Esophagus muscularis mucosa (tissue), 4 donors: ENCODE results near the gene PRKAR2A. TPM values are rescaled to one million over a fixed set of nuclear protein-coding genes. Genes with fewer than 3 reads are reported as not detected.
"Not testable (repeated sequence)": the region's sequence is repeated elsewhere in the genome, so short reads cannot be mapped to it uniquely, and the experiment has no call there.

Source experiments
- DNase-seq: peaks from one replicate; pipeline ENCODE4 v3.0.0-alpha.2; 2017; ENCODE audit errors: extremely low spot score
- H3K27ac ChIP-seq, 4 donors: fragments of 200-600 bp; sonication (generic); replicated peaks in 1 of 4; 1 replicate in 3 of 4; 2 replicates in 1 of 4; pipeline ENCODE4 v1.5.1; 2016 to 2019; ENCODE audit warnings: mild to moderate bottlenecking in 1 of 4
- H3K27me3 ChIP-seq, 4 donors: fragments of 200-600 bp; sonication (generic); one replicate each; pipeline versions ENCODE4 v1.5.1 to v1.6.0; 2016 to 2019
- H3K36me3 ChIP-seq, 4 donors: fragments of 200-600 bp; sonication (generic); one replicate each; pipeline ENCODE4 v1.5.1; 2016 to 2019
- H3K4me1 ChIP-seq, 4 donors: fragments of 200-600 bp; sonication (generic); one replicate each; pipeline ENCODE4 v1.5.1; 2016 to 2019
- H3K4me3 ChIP-seq, 4 donors: fragments of 200-600 bp; sonication (generic); 1 replicate in 2 of 4; 2 replicates in 2 of 4; pipeline ENCODE4 v1.5.1; 2016 to 2019; ENCODE audit warnings: mild to moderate bottlenecking in 4 of 4, moderate library complexity in 1 of 4
- H3K9me3 ChIP-seq, 4 donors: fragments of 200-600 bp; sonication (generic); 1 replicate in 3 of 4; 2 replicates in 1 of 4; pipeline ENCODE4 v1.5.1; 2016 to 2019
- CTCF ChIP-seq, 3 experiments: fragments of 200-600 bp in 2 of 3; fragments of 450-650 bp in 1 of 3; sonication (generic) in 2 of 3; IDR thresholded peaks; one replicate each; pipeline ENCODE4 v1.5.1; 2017 to 2019; ENCODE audit warnings: antibody characterized with exemption in 3 of 3, mild to moderate bottlenecking in 2 of 3, moderate library complexity in 1 of 3
- EP300 ChIP-seq: sonication (generic); formaldehyde crosslinking; IDR thresholded peaks from one replicate; pipeline ENCODE4 v1.6.1; 2017; ENCODE audit warnings: antibody characterized with exemption
- POLR2A ChIP-seq: fragments of 450-650 bp; IDR thresholded peaks from one replicate; pipeline ENCODE4 v1.6.1; 2017; ENCODE audit warnings: antibody characterized with exemption, moderate library complexity, mild to moderate bottlenecking, low read depth
- POLR2AphosphoS5 ChIP-seq, 2 donors: sonication (generic); formaldehyde crosslinking; IDR thresholded peaks; one replicate each; pipeline ENCODE4 v1.6.1; 2017; ENCODE audit warnings: antibody characterized with exemption in 2 of 2
- WGBS: methylation state at CpG from one replicate; pipeline ENCODE4 v1.1.5; 2018; 5-methylcytosine and 5-hydroxymethylcytosine counted together
- intact Hi-C: fragments of 100-400 bp; cut with DNase I; formaldehyde crosslinking; loops from one replicate; pipeline ENCODE4 v1.15.1; 2023
- total RNA-seq, 4 donors: library from RNA; depleted of rRNA; stranded (reverse); fragments of >200 nt; gene quantifications; one replicate each; pipeline versions ENCODE4 v1.1.0 to v1.2.1, GENCODE V29; 2016

PRKAR2A gene
- total RNA-seq, 4 donors from 2014 or later: 30.7 to 43.3 (median 34.2) TPM

GRCh38 chr3:48782046-48782445 lies 65.6 kb downstream of the PRKAR2A start:
- H3K27ac ChIP-seq: no peak overlapping the region
- H3K27me3 ChIP-seq: no peaks in the 10 kb centered on the region
- intact Hi-C loops: no loop called here
- TF ChIP-seq POLR2A: no peak
- H3K36me3 ChIP-seq: peaks cover 8 to 77% (median 55%) of the 10 kb centered on the region in 4 donors
- H3K4me1 ChIP-seq: no peaks in the 10 kb centered on the region
- H3K9me3 ChIP-seq: no peaks in the 10 kb centered on the region
- no peak for DNase-seq
- no peak overlapping the region for H3K4me3 ChIP-seq

GRCh38 chr3:48778565-48778964 lies 69.1 kb downstream of the PRKAR2A start:
- H3K4me3 ChIP-seq, H3K4me1 ChIP-seq, H3K27ac ChIP-seq, DNase-seq, H3K9me3 ChIP-seq, H3K27me3 ChIP-seq: not testable (repeated sequence)
- 95% methylated on average over 8 of the region's 8 CpGs for WGBS
- peaks cover 8 to 88% (median 53%) of the 10 kb centered on the region in 4 donors for H3K36me3 ChIP-seq
- intact Hi-C loops: loop anchor here (10.0 kb wide), 1 partner anchor 1044 kb away; no protein-coding TSS in a partner anchor

GRCh38 chr3:48776854-48777253 lies 70.8 kb downstream of the PRKAR2A start:
- H3K36me3 ChIP-seq: peaks cover 0 to 88% (median 50%) of the 10 kb centered on the region in 4 donors
- H3K27me3 ChIP-seq: no peaks in the 10 kb centered on the region
- no peak for DNase-seq
- H3K4me3 ChIP-seq: no peak overlapping the region
- intact Hi-C loops: loop anchor here (10.0 kb wide), 1 partner anchor 1042 kb away; no protein-coding TSS in a partner anchor
- no peak overlapping the region for H3K27ac ChIP-seq
- TF ChIP-seq CTCF (IDR thresholded peaks at IDR 0.05) (no peak), POLR2AphosphoS5 (IDR thresholded peaks at IDR 0.05) (no peak), EP300 (no peak), POLR2A (no peak)
- no peaks in the 10 kb centered on the region for H3K4me1 ChIP-seq
- 98% methylated on average over 4 of the region's 4 CpGs for WGBS
- no peaks in the 10 kb centered on the region for H3K9me3 ChIP-seq

- intact Hi-C loops: loop anchor here (10.0 kb wide), 1 partner anchor 1035 kb away; no protein-coding TSS in a partner anchor
- Histone ChIP-seq H3K27ac (no peak overlapping the region), H3K36me3 (peaks cover 7 to 94% (median 64%) of the 10 kb centered on the region in 4 donors), H3K27me3 (no peaks in the 10 kb centered on the region), H3K9me3 (no peaks in the 10 kb centered on the region), H3K4me1 (no peaks in the 10 kb centered on the region), H3K4me3 (no peak overlapping the region)
- DNase-seq: no peak
- whole genome bisulfite sequencing: 87% methylated on average over 4 of the region's 4 CpGs
- no peak for TF ChIP-seq POLR2AphosphoS5 (IDR thresholded peaks at IDR 0.05)
- TF ChIP-seq CTCF (IDR thresholded peaks at IDR 0.05): no peak
- no peak for TF ChIP-seq POLR2A
- no peak for TF ChIP-seq EP300
Observed at GRCh38 chr3:48770192-48770502, 77.5 kb downstream of the PRKAR2A start.

- Histone ChIP-seq H3K4me3 (no peak overlapping the region), H3K27me3 (no peaks in the 10 kb centered on the region), H3K27ac (no peak overlapping the region), H3K36me3 (peaks cover 20 to 91% (median 64%) of the 10 kb centered on the region in 4 donors), H3K9me3 (no peaks in the 10 kb centered on the region), H3K4me1 (no peaks in the 10 kb centered on the region)
- DNase-seq: no peak
- no peak for TF ChIP-seq POLR2AphosphoS5 (IDR thresholded peaks at IDR 0.05)
- no peak for TF ChIP-seq POLR2A
- TF ChIP-seq EP300: no peak
- no peak for TF ChIP-seq CTCF (IDR thresholded peaks at IDR 0.05)
- intact Hi-C loops: no loop called here
- WGBS: 88% methylated on average over 1 of the region's 1 CpG
Observed at GRCh38 chr3:48765376-48765775, 82.3 kb downstream of the PRKAR2A start.

DNA sequence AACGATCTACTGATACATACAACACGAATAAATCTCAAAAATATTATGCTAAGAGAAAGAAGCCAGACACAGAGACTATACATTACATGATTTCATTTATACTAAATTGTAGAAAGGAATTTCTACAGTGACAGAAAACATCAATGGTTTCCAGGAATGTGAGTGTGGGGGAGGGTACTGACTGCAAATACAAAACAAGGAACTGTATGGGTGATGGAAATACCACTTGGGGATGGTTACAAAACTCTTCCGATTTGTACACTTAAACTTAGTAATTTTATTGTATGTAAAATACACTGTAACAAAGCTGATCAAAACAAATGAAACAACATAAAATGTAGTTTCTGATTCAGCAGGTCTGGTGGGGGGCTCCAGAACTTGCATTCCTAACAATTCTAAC lies 84.9 kb downstream of the PRKAR2A start:
- 57% methylated on average over 3 of the region's 3 CpGs for WGBS
- no peak overlapping the region for H3K27ac ChIP-seq
- no peaks in the 10 kb centered on the region for H3K9me3 ChIP-seq
- no peak for DNase-seq
- peaks cover 21 to 93% (median 66%) of the 10 kb centered on the region in 4 donors for H3K36me3 ChIP-seq
- H3K4me1 ChIP-seq: no peaks in the 10 kb centered on the region
- intact Hi-C loops: no loop called here
- H3K27me3 ChIP-seq: no peaks in the 10 kb centered on the region
- TF ChIP-seq CTCF (IDR thresholded peaks at IDR 0.05) (no peak), POLR2A (no peak), EP300 (no peak), POLR2AphosphoS5 (IDR thresholded peaks at IDR 0.05) (no peak)
- H3K4me3 ChIP-seq: no peak overlapping the region

DNA sequence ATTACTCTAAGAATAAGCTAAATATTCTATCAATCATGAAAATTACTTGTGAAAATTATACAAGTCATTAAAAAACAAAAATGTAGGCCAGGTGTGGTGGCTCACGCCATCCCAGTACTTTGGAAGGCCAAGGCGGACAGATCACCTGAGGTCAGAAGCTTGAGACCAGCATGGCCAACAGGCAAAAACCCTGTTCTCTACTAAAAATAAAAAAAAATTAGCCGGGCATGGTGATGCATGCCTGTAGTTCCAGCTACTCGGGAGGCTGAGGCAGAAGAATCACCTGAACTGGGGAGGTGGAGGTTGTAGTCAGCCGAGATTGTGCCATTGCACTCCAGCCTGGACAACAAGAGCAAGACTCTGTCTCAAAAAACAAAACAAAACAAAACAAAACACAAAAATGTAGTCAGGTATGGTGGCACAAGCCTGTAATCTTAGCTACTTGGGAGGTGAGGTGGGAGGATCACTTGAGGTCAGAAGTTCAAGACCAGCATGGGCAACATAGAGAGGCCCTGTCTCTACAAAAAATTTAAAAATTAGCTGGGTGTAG lies 87.6 kb downstream of the PRKAR2A start:
- 95% methylated on average over 5 of the region's 5 CpGs for WGBS
- H3K27ac ChIP-seq, H3K27me3 ChIP-seq, DNase-seq, H3K4me3 ChIP-seq, H3K4me1 ChIP-seq, intact Hi-C loops, H3K9me3 ChIP-seq: not testable (repeated sequence)
- peaks cover 23 to 96% (median 66%) of the 10 kb centered on the region in 4 donors for H3K36me3 ChIP-seq

DNA sequence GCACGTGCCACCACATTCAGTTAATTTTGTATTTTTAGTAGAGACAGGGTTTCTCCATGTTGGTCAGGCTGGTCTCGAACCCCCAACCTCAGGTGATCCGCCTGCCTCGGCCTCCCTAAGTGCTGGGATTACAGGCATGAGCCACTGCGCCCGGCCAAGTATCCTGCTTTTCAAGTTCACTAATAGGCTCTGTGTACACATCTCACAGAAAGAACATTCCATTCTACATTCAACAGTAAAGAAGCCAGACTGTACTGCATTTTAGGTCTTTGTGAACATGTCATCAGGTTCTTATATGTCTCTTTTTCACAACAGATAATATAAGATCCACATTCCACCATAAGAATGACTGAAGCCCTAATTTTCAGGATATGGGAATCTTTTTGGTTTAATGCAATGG lies 88.1 kb downstream of the PRKAR2A start:
- H3K4me3 ChIP-seq, DNase-seq, H3K27ac ChIP-seq, H3K27me3 ChIP-seq, H3K9me3 ChIP-seq, intact Hi-C loops, H3K4me1 ChIP-seq: not testable (repeated sequence)
- peaks cover 17 to 96% (median 63%) of the 10 kb centered on the region in 4 donors for H3K36me3 ChIP-seq
- 98% methylated on average over 6 of the region's 6 CpGs for WGBS
